ENCODE measurements around the gene BBS9.

BBS9 gene

GRCh38 chr7:33592718-33593117, 463.4 kb downstream of the BBS9 start:
- DNase-seq: no peak
- no peak overlapping the region for H3K4me3 ChIP-seq (ENCODE audit: low read length)
- no peaks in the 10 kb centered on the region for H3K9me3 ChIP-seq (replicated peaks; ENCODE audit: insufficient read depth, low read length)
- no peak overlapping the region for H2AFZ ChIP-seq (ENCODE audit: low read length)
- H4K20me1 ChIP-seq (ENCODE audit: insufficient read depth, low read length): no peaks in the 10 kb centered on the region
- no peaks in the 10 kb centered on the region for H3K79me2 ChIP-seq (ENCODE audit: low read length)
- H3K4me1 ChIP-seq (ENCODE audit: low read length): no peaks in the 10 kb centered on the region
- H3K27ac ChIP-seq (ENCODE audit: low read length): no peak overlapping the region
- H3K4me2 ChIP-seq (ENCODE audit: low read depth, low read length): no peak overlapping the region
- TF ChIP-seq EZH2phosphoT487 (IDR thresholded peaks at IDR 0.05; ENCODE audit: low read length) (no peak), CTCF (IDR thresholded peaks at IDR 0.05; ENCODE audit: low read length) (no peak), EZH2 (optimal IDR thresholded peaks at IDR 0.05; ENCODE audit: low read depth, low read length) (no peak)
- no peaks in the 10 kb centered on the region for H3K9me2 ChIP-seq (replicated peaks; ENCODE audit: insufficient read depth, low read length)
- H3K9ac ChIP-seq (ENCODE audit: low read length): no peak overlapping the region
- H3K27me3 ChIP-seq (replicated peaks; ENCODE audit: insufficient read depth, low read length): no peaks in the 10 kb centered on the region
- H3K36me3 ChIP-seq (replicated peaks; ENCODE audit: insufficient read depth, low read length): no peaks in the 10 kb centered on the region
- no peaks in the 10 kb centered on the region for H3F3A ChIP-seq (ENCODE audit: insufficient read depth, low read length)

- Histone ChIP-seq H3K4me1 (ENCODE audit: low read length) (no peaks in the 10 kb centered on the region), H4K20me1 (ENCODE audit: insufficient read depth, low read length) (no peaks in the 10 kb centered on the region), H2AFZ (ENCODE audit: low read length) (no peak overlapping the region), H3K4me2 (ENCODE audit: low read depth, low read length) (no peak overlapping the region), H3K27me3 (replicated peaks; ENCODE audit: insufficient read depth, low read length) (no peaks in the 10 kb centered on the region), H3K36me3 (replicated peaks; ENCODE audit: insufficient read depth, low read length) (no peaks in the 10 kb centered on the region), H3K9me2 (replicated peaks; ENCODE audit: insufficient read depth, low read length) (no peaks in the 10 kb centered on the region), H3K9ac (ENCODE audit: low read length) (no peak overlapping the region), H3F3A (ENCODE audit: insufficient read depth, low read length) (no peaks in the 10 kb centered on the region), H3K27ac (ENCODE audit: low read length) (no peak overlapping the region), H3K9me3 (replicated peaks; ENCODE audit: insufficient read depth, low read length) (no peaks in the 10 kb centered on the region), H3K4me3 (ENCODE audit: low read length) (no peak overlapping the region), H3K79me2 (ENCODE audit: low read length) (no peaks in the 10 kb centered on the region)
- DNase-seq: no peak
- no peak for TF ChIP-seq EZH2phosphoT487 (IDR thresholded peaks at IDR 0.05; ENCODE audit: low read length)
- no peak for TF ChIP-seq CTCF (IDR thresholded peaks at IDR 0.05; ENCODE audit: low read length)
- no peak for TF ChIP-seq EZH2 (optimal IDR thresholded peaks at IDR 0.05; ENCODE audit: low read depth, low read length)
These were observed 464.2 kb downstream of the BBS9 start for GRCh38 chr7:33593611-33594010.

GRCh38 chr7:33596686-33597085, 467.3 kb downstream of the BBS9 start:
- H3K36me3 ChIP-seq (replicated peaks; ENCODE audit: insufficient read depth, low read length): no peaks in the 10 kb centered on the region
- H4K20me1 ChIP-seq (ENCODE audit: insufficient read depth, low read length): no peaks in the 10 kb centered on the region
- H3K9me2 ChIP-seq (replicated peaks; ENCODE audit: insufficient read depth, low read length): no peaks in the 10 kb centered on the region
- H3K9me3 ChIP-seq (replicated peaks; ENCODE audit: insufficient read depth, low read length): no peaks in the 10 kb centered on the region
- no peaks in the 10 kb centered on the region for H3K27me3 ChIP-seq (replicated peaks; ENCODE audit: insufficient read depth, low read length)
- no peak overlapping the region for H3K9ac ChIP-seq (ENCODE audit: low read length)
- no peak overlapping the region for H3K4me3 ChIP-seq (ENCODE audit: low read length)
- H3K27ac ChIP-seq (ENCODE audit: low read length): no peak overlapping the region
- H3K79me2 ChIP-seq (ENCODE audit: low read length): no peaks in the 10 kb centered on the region
- no peak overlapping the region for H2AFZ ChIP-seq (ENCODE audit: low read length)
- no peaks in the 10 kb centered on the region for H3F3A ChIP-seq (ENCODE audit: insufficient read depth, low read length)
- H3K4me1 ChIP-seq (ENCODE audit: low read length): no peaks in the 10 kb centered on the region
- TF ChIP-seq CTCF (IDR thresholded peaks at IDR 0.05; ENCODE audit: low read length) (no peak), EZH2 (optimal IDR thresholded peaks at IDR 0.05; ENCODE audit: low read depth, low read length) (no peak), EZH2phosphoT487 (IDR thresholded peaks at IDR 0.05; ENCODE audit: low read length) (no peak)
- DNase-seq: no peak
- no peak overlapping the region for H3K4me2 ChIP-seq (ENCODE audit: low read depth, low read length)
